Erythroblast (primary cell): ENCODE measurements around the gene RNU5D-1.

ENCODE experiments used
- GATA1 ChIP-seq: IDR thresholded peaks from 2 replicates; pipeline ENCODE4 v1.6.1; 2011; ENCODE audit warnings: low read depth, mild to moderate bottlenecking, control low read depth, low read length, moderate library complexity
- POLR2A ChIP-seq: IDR thresholded peaks from 2 replicates; pipeline ENCODE4 v1.6.1; 2011; ENCODE audit warnings: mild to moderate bottlenecking, low read length

- TF ChIP-seq POLR2A (no peak), GATA1 (no peak)
These were observed 37.8 kb downstream of the RNU5D-1 start for GRCh38 chr1:44693159-44693558.
